Measurements from ENCODE around the gene BSND.

BSND gene

DNA sequence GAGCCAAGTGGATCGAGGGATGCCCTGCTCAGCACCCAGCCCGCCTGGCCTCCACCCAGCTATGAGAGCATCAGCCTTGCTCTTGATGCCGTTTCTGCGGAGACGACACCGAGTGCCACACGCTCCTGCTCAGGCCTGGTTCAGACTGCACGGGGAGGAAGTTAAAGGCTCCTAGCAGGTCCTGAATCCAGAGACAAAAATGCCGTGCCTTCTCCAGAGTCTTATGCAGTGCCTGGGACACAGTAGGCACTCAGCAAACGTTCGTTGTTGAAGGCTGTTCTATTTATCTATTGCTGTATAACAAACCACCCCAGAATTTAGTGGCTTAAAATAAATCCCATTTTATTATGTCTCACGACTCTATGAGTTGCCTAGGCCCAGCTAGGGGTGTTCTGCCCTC lies 6.8 kb upstream of the BSND start:
- DNase-seq (ENCODE audit: low read depth in 2 of 2): no peak

DNA sequence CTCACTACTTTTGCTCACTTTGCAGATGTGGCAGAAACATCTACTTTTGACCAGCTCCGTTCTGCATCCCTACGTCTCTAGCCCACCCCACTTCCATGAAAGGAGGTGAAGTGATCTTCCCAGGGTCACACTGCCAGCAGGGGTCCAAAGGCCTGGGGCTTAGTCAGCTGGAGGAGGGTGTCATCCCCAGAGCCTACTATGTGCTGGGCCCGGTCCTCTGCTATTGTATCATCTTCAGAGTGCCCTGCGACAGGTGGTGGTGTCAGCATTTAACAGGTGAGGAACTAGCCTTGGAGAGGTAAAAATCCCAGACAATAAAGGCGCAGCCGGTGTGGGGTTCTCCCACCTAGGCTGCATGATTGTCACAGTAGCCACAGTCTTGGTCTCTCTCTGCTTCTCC lies 5.6 kb upstream of the BSND start:
- DNase-seq (ENCODE audit: low read depth in 2 of 2): no peak

DNA sequence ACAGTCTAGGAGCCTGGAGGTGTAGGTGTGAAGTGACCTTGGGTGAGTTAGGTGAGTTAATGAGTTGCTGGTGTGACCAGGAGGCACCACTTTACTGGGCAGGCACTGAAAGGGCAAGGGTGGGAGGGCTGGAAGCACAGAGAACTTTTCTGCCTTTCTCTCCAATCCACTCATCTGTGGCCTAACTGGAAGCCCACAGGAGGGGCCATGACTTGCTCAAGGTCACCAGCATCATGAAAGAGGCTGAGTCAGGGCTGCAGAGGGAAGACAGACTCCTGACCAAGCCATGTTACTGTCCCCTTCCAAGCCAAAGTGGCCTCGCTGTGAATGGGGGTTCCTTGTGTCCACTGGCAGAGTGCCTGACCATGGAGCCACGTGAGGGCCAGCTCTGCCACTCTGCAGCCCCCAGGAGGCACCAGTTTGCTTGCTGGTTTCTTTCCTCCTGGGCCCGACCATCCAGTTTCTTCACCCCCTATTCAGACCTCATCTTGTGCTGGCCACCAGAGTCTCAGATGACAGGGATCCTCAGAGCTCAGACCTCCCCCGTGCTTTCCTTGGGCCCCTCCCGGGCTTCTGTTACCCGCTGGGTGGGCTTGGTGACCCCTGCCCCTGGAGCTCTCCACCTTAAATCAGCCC lies 4.3 kb upstream of the BSND start:
- no peak for DNase-seq (ENCODE audit: low read depth in 2 of 2)

DNA sequence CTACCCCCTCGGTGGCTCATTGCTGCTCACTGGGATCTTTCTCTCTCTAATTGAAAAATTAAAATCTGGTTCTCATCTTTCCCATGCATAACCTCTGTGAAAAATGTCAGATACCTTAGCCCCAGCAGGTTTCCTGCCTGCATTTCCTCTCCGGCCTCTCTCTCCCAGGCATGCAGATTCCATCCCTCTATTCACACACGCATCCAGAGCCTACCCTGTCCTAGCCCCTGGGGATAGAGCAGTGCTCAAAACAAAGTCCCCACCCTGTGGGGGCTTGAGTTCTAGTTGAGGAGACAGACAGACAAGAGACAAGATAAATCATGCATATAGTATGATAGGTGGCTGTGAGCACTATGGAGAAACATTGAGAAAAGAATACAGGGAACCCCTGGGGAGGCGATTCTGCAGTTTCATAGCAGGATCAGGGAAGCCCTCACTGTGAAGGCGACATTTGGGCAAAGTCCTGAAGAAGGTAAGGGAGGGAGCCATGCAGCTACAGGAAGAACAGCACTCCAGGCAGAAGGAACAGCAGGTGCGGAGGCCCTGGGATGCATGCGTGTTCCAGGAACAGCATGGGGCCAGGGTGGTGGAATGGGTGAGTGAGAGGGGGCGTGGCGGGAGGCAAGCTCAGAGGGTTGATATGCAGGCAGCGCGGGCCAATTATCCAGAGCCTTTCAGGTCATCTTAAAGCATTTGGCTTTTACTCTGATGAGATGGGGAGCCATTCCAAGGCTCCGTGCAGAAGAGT lies 3.5 kb upstream of the BSND start:
- DNase-seq (ENCODE audit: low read depth in 2 of 2): no peak

DNA sequence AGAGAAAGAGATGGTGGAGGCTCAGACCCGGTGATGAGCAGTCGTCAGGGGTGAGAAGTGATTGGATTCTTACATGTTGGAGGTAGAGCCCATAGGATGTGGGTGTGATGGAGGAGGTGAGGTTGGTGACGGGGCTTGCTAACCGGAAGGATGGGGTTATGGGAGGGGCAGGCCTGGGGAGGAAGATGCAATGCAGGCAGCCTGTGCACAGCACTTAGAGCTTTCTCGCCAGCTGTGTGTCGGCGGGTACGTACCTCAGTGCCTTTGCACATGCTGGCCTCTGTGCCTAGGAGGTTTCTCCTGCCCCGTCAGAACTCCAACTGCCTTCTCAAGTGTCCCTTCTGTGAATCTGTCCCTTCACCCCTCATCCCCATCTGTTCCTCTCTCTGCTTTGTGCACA lies 2.9 kb upstream of the BSND start:
- DNase-seq (ENCODE audit: low read depth in 2 of 2): no peak

DNA sequence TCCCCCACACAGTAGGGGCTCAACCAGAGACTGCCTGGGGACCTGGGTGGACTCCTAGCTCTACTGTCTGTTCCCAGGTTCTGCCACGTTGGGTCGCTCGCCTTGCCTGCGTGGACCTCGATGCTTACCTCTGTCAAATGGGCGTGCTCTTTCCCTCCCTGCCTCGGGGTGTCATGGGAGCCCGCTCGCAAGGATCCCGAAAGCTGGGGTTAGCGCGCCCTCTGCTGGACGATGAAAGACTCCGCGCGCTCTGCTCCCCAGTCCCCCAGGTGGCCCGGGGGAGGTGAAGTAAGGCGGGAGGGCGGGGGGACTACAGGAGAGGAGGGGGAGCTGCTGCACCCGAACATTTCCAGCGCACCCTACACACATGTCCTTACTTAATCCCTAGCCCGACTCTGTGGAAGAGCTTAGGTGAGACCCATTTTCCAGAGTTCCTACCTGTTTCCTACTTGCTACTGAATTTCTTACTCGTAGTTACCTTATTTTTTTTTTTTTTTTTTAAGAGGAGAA lies 2.3 kb upstream of the BSND start:
- peak; percentile 47 to 62 for DNase-seq (ENCODE audit: low read depth in 2 of 2)

DNA sequence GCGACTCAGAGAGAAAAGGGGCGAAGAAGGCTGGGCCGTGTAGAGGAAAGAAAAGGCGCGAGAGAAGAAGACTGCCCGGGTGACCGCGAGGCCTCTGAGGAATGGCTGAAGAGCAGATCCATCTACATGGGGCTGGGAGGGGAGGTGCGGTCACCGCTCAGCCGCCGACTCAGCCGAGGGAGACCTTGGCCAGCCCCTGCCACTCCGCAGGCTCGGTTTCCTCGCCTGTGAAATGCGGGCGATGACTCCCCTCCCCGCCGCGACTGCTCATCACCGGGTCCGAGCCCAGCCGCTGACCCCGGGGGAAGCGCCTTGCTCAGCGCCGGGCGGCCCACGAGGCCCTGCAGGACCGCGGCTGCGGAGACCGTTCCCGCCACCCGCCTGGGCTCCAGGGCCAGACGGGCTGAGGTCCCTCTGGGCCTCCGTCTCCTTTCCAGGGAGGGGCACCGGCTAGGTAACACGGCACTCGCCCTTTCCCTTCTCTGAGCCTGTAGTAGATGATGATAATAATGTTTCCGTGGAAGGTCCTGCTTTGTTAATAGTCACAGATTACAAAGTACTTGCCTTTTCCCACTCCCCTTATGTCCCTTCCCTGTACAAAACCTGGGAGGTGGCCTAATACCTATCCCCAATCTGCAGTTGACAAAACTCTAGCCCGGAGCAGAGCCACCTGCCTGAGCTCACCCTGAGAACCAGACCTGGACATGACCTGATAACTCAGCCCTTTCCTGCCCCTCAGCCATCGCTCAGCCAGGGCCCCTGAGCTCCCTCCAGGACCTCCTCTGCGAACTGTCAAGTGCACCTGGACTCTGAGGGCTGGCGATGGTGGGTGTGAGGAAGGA lies 1.6 kb upstream of the BSND start:
- no peak for DNase-seq (ENCODE audit: low read depth in 2 of 2)

DNA sequence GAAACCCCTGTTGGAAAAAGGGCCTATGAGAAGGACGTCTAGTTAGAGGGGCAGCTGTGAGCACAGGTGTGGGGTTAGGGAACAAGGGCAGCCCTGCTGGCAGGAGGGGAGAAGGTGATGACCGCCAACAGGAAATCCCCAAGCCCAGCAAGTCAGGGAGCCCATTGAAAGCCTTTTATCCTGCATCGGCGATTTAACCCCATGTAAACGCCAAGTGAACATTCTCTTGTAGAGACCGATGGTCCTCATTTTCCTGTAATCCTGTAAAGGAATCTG lies 1.1 kb upstream of the BSND start:
- DNase-seq (ENCODE audit: low read depth in 2 of 2): no peak

DNA sequence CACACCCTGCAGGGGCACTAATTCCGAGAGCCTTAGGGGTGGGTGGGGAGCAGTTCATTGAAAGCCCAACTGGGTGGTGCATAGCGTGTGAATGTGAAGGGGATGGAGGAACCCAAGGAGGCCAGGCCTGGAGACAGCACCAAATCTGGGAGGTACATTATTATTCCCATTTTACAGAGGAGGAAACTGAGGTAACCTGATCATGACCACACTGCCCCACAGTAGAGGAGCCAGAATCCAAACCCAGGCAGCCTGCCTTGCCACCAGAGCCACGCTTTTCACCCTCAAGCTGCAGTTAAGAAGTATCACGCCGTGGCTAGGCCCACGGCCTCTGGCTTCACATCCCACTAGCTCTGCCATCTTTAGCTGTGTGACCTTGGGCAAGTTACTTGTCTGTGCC lies 633 bp upstream of the BSND start:
- no peak for DNase-seq (ENCODE audit: low read depth in 2 of 2)

DNA sequence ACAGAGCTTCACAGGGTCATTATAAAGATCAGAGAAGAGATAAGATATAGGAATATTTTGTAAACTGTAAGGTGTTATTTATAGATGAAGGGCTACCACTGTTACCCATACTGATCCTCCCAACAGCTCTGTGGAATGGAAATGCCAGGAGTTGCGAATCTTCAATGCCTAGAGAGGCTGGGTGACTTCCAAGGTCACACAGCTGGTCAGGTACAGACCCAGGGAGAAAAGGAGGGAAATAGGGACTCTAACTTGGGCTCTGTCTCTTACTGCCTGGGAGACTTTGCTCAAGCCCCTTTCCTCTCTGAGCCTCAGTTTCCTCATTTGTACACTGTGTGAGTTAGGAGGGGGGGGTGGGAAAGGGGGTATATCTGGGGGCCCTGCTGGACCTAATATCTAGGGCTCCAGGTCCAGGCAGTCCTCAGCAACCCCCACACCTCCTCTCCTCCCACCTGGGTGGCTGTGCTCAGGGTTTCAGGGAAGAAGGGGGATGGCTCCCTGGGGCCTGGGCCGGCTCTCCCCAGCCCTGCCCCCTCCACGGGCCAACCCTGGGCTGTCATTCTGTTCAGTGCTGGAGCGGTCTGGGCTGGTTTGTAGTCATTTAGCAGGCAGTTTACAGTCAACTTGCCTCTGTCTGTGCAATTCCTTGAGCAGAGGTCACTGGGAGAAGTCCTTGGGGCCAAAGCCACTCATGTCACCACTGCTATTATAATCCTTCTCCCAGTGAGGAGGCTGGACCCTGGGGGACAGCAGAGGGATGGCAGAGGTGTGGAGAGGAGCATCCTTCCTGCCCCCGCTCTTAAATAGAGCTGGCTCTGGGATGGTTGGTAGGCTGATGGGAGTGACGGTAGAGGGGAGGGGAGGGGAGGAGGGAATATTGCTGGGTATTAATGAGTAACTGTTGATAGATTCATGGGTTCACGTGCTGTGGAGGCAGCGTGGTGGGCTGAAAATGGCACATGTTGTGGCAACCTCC lies 1.7 kb downstream of the BSND start:
- no peak for DNase-seq (ENCODE audit: low read depth in 2 of 2)

DNA sequence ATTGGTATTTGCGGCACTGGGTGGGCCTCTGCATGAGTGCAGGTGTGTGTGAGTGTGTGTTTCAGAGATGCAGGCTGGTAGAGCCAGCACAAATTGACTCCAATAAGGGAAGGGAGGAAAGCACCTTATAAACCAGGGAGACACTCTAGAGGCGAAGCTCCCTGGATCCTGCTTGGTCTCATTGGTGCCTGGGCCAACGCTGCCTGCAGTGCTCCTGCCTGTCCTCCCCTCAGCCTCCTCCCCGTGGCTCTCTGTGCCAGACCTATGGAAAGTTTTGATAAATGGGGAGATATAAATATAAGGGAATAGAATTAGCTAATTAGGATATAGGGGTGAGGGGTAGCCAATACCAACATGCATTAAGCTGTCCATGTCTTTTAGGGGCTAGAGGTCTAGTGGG lies 2.6 kb downstream of the BSND start:
- no peak for DNase-seq (ENCODE audit: low read depth in 2 of 2)

DNA sequence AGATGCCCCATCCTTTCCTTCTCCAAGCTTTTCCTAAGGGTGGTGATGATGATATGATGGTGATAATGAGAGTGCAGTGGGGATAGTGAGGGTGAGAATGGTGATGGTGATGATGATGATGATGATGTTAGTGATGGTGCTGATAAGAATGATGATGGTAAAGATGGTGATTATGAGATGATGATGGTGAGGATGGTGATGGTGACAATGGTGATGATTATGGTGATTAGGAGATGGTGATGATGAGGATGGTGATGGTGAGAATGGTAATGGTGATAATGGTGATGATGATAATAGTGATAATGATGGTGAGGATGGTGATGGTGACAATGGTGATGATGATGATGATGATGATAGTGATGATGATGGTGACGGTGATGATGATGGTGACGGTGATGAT lies 4.0 kb downstream of the BSND start:
- DNase-seq (ENCODE audit: low read depth in 2 of 2): no peak

DNA sequence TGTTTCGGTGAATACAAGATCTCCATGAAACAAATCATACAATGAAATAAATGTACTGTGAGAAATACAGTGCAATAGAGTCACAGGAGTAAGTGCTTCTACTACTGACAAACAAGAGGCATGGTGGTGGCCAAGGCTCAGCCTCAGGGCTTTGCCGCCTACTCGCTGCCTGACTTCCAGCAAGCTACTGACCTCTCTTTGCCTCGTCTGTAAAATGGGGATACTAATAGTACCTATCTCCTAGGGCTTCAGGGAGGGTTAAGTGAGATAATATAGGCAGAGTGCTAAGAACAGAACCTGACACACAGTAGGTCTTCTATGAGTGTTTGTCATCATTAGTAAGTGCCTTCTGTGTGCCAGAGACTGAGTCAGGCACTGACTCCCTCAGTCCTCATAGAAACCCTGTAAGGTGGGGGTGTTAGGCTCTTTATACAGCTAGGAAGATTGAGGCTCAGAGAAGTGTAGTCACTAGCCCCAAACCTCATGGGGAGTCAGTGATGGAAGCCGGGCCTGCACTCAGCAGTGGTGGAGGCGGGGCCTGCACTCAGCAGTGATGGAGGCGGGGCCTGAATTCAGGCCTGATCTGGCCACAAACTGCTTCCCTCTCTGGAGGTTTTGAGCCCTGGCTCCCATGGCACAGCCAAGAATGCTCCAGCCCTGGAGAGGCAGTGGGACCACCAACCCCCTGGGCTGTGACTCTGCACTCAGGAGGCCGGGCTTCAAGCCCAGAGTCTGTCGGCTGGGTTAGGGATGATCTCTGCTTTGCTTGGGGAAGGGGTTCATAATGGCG lies 6.8 kb downstream of the BSND start:
- DNase-seq (ENCODE audit: low read depth in 2 of 2): no peak

DNA sequence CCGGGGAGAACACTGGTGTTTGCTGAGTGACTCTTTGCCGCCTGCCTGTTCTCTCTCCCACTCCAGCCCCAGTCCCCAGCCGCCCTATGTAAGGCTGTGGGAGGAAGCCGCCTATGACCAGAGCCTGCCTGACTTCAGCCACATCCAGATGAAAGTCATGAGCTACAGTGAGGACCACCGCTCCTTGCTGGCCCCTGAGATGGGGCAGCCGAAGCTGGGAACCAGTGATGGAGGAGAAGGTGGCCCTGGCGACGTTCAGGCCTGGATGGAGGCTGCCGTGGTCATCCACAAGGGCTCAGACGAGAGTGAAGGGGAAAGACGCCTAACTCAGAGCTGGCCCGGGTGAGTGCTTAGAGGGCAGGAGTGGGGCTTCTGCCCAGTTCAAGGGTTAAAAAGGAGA lies 8.2 kb downstream of the BSND start:
- no peak for DNase-seq (ENCODE audit: low read depth in 2 of 2)

DNA sequence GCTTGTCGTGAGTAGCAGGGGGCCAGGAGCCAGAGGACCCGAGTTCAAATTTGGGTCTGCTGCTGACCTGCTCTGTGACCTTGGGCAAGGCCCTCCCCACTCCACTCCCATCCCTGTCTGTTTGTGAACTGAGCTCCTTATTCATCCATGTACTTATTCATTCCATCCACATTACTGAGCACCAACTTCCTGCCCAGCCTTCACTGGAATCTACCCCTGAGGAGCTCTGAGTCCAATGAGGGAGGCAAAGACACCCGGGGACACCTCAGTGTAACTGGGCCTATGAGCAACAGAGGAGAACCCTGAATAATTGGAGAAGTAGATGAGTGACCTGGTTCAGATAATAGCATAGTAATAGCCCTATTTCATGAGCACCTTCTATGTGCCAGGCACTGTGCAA lies 8.9 kb downstream of the BSND start:
- no peak for DNase-seq (ENCODE audit: low read depth in 2 of 2)

DNA sequence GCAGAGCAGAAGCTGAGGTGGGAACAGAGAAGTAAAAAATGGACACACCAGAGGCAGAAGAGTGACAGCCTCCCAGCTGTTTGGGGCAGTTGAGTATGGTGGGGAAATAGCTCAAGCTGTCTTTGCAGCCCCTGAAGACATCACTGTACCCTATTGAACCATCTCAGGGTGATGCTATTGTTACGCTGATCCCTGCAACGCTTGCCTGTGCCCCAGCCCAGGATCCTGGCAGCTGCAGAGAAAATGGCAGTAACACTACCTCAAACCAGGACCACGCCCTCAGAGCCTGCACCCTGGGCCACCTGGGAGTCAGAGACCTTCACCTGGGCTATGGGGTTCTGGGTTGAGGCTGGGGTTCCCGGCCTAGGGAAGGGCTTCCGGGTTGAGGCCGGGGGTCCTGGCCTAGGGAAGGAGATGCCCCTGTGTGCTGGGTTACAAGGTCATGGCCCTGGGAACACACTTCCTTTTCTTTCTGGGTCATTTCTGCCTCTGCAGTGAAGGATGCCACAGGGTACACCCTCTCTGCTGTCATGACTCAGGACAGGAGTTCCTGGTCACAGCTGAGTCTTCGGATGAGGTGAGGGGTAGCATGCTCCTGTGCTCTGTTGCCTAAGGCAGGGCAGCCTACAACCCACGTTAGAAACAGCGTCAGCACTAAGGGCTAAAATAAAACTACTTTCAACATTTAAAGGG lies 11.6 kb downstream of the BSND start:
- DNase-seq (ENCODE audit: low read depth in 2 of 2): no peak

DNA sequence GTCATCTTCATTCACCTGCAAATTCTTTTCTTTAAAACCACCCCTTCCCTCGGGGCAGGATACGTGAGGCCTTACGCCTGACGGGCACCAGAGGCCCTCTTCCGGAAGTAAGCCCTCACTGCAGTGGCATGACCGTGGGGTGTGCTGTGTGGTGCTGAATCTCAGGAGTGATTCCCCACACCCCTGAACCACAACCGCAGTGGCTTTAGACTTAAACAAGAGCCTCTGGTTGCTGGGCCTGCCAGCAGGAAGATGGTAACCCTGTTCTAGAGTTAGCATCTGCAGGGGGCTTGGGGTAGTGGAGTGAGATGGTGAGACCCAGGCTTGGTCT lies 12.1 kb downstream of the BSND start:
- no peak for DNase-seq (ENCODE audit: low read depth in 2 of 2)

DNA sequence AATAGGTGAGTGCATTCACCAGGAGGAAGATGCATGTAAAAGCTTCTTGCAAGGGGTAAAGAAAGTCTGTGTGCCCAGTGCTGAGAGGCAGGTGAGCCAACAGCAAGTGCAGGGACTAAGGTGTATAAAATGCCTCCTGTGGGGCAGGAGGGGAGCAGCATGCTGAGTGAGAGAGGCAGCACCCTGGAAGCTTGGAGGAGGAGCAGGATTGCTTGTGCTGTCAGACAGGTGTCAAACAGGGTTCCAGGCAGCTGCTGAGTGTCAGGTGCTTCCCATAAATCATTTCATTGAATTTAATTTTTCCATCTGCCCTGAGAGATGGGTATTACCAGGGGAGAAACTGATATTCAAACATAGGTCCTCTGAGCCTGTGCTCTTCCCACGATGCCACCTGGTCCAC lies 13.9 kb downstream of the BSND start:
- DNase-seq (ENCODE audit: low read depth in 2 of 2): no peak

DNA sequence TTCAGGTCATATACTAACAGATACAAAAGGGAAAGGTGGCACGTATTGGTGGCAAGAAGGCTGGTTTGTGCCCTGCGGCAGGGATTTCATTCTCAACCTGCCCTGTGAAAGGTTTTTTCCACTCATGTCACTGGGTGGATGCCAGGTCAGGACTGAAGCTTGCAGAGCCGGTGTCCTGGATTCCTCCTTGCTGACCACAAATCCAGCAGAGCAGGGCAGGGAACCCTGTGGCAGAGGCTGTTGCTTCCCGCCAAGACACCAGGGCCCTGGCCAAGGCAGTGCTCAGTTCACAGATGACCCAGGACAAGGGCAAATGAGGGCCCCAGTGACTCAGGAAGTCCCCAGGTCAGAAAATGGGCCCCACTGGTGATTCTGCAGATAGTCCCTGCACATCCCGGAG lies 16.4 kb downstream of the BSND start:
- no peak for DNase-seq (ENCODE audit: low read depth in 2 of 2)
